Osteocyte (in vitro differentiated cells): Measurements from ENCODE around the gene ASPA. TPM values are rescaled to one million over a fixed set of nuclear protein-coding genes. Genes with fewer than 3 reads are reported as not detected.

Experiments used
- DNase-seq: peaks from one replicate; pipeline ENCODE4 v3.0.0; 2021; ENCODE audit warnings: mixed read lengths; ENCODE audit not compliant: unreplicated experiment; ENCODE audit errors: extremely low spot score
- H3K27ac Mint-ChIP-seq: one replicate; pipeline ENCODE4 v1.8.0; 2021; ENCODE audit warnings: mild to moderate bottlenecking, mixed read lengths; ENCODE audit not compliant: unreplicated experiment
- H3K27me3 Mint-ChIP-seq: one replicate; pipeline ENCODE4 v1.8.0; 2021; ENCODE audit warnings: mixed read lengths; ENCODE audit not compliant: unreplicated experiment
- H3K36me3 Mint-ChIP-seq: one replicate; pipeline ENCODE4 v1.8.0; 2021; ENCODE audit warnings: mixed read lengths; ENCODE audit not compliant: unreplicated experiment
- H3K4me1 Mint-ChIP-seq: one replicate; pipeline ENCODE4 v1.8.0; 2021; ENCODE audit warnings: mixed read lengths; ENCODE audit not compliant: unreplicated experiment
- H3K4me3 Mint-ChIP-seq: one replicate; pipeline ENCODE4 v1.8.0; 2021; ENCODE audit warnings: mild to moderate bottlenecking, moderate library complexity, mixed read lengths; ENCODE audit not compliant: unreplicated experiment
- H3K9me3 Mint-ChIP-seq: one replicate; pipeline ENCODE4 v1.8.0; 2021; ENCODE audit warnings: mixed read lengths; ENCODE audit not compliant: unreplicated experiment
- total RNA-seq: library from RNA; stranded (reverse); gene quantifications from 2 replicates; pipeline ENCODE4 v1.2.1, GENCODE V29; 2021
- TF ChIP-seq, protein P1 (sequence below): fragments of 200-600 bp; sonication (generic); IDR thresholded peaks from 2 replicates; pipeline ENCODE4 v1.5.0; 2021; ENCODE audit warnings: antibody characterized with exemption, mild to moderate bottlenecking, moderate library complexity

Gene ASPA
- total RNA-seq, 1 donor from 2014 or later, result not detected

DNA sequence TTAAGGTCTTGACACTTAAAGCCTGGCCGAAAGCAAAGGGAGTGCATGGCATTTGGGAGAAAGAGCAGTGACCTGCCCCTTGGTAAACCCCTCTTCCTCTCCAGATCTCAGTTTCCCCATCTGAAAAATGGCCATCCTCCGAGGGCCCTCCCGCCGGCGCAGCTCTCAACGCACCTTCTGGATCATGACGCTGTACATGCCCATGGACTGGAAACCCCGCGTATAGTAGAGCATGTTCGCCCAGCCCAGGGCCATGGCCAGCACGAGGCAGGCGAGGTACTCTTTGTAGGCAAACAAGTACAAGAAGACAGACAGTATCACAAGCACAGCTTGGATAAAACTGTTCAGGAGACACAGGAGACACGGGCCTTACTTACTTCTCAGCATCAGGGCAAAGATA lies 48.2 kb downstream of the ASPA start:
- H3K4me3 Mint-ChIP-seq, result no peak overlapping the region

DNA sequence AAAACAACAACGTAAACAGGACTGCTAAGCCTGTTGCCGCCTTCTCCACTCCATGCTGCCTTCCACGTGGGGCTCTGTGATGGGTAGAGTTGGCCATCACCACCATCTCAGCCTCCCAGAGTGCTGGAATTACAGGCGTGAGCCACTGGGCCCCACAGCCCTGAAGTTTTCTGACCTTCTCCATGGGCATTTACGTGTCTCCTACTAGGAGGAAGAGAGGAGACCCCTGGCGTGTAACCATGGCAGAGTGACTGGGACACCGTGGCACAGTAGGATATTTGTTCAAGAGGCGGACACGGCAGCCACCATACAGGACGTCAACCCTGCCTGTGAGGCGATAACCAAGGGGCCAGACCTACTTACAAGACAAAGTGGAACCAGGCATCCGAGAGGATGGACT lies 50.7 kb downstream of the ASPA start:
- Mint-ChIP-seq H3K27ac (no peak overlapping the region), H3K27me3 (no peaks in the 10 kb centered on the region), H3K36me3 (no peaks in the 10 kb centered on the region), H3K4me3 (no peak overlapping the region), H3K9me3 (no peaks in the 10 kb centered on the region), H3K4me1 (peaks cover 5% of the 10 kb centered on the region)
- DNase-seq, result no peak
- TF ChIP-seq, protein P1, sequence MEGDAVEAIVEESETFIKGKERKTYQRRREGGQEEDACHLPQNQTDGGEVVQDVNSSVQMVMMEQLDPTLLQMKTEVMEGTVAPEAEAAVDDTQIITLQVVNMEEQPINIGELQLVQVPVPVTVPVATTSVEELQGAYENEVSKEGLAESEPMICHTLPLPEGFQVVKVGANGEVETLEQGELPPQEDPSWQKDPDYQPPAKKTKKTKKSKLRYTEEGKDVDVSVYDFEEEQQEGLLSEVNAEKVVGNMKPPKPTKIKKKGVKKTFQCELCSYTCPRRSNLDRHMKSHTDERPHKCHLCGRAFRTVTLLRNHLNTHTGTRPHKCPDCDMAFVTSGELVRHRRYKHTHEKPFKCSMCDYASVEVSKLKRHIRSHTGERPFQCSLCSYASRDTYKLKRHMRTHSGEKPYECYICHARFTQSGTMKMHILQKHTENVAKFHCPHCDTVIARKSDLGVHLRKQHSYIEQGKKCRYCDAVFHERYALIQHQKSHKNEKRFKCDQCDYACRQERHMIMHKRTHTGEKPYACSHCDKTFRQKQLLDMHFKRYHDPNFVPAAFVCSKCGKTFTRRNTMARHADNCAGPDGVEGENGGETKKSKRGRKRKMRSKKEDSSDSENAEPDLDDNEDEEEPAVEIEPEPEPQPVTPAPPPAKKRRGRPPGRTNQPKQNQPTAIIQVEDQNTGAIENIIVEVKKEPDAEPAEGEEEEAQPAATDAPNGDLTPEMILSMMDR, result no peak

More for the DNA sequence above, 48.2 kb downstream of the ASPA start:
- no peak for DNase-seq
- Mint-ChIP-seq H3K36me3 (no peaks in the 10 kb centered on the region), H3K27ac (no peak overlapping the region), H3K27me3 (no peaks in the 10 kb centered on the region), H3K9me3 (no peaks in the 10 kb centered on the region), H3K4me1 (peaks cover 5% of the 10 kb centered on the region)
- TF ChIP-seq, protein P1, result no peak

DNA sequence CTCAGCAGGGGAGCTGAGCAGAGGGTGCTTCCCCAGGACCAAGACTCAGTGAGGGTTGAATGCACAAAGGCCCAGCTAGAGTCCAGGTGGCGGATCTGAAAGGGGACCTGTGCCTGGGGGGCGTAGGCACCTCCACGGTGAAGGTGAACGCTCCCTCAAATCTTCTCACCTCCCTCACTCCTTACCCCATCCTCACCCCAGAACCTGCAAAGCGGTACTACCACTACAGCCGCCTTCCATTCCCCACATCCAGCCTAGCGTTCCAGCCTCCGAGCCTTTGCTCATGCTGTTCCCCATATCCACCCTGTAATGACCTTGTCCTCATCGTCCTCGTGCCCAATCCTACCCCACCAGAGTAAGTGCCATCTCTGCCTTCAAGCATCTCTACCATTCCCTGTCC lies 51.2 kb downstream of the ASPA start:
- H3K9me3 Mint-ChIP-seq, result no peaks in the 10 kb centered on the region
- DNase-seq, result no peak
- H3K4me3 Mint-ChIP-seq, result no peak overlapping the region
- no peaks in the 10 kb centered on the region for H3K36me3 Mint-ChIP-seq
- no peaks in the 10 kb centered on the region for H3K27me3 Mint-ChIP-seq
- H3K27ac Mint-ChIP-seq, result no peak overlapping the region
- TF ChIP-seq, protein P1, result no peak
- H3K4me1 Mint-ChIP-seq, result peaks cover 5% of the 10 kb centered on the region

DNA sequence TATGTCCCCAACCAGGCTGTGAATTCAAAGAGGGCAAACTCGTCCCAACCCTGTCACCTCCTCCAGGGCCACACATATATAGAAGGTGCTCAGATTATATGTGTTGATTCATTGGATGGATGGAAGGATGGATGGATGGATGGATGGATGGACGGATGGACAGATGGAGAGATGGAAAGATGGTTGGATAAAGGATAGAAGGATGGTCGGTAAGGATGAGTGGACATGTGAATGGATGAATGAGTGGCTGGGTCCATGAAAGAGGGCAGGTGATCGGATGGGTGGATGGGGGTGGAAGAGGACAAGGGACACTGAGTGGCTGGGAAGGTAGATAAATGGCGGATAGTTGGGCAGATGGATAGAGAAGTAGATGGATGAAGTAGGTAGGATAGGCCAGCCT lies 51.7 kb downstream of the ASPA start:
- H3K27me3 Mint-ChIP-seq, result no peaks in the 10 kb centered on the region
- H3K4me1 Mint-ChIP-seq, result peaks cover 5% of the 10 kb centered on the region
- H3K36me3 Mint-ChIP-seq, result no peaks in the 10 kb centered on the region
- DNase-seq, result no peak
- no peaks in the 10 kb centered on the region for H3K9me3 Mint-ChIP-seq
- TF ChIP-seq, protein P1, result no peak
- no peak overlapping the region for H3K27ac Mint-ChIP-seq
- no peak overlapping the region for H3K4me3 Mint-ChIP-seq

DNA sequence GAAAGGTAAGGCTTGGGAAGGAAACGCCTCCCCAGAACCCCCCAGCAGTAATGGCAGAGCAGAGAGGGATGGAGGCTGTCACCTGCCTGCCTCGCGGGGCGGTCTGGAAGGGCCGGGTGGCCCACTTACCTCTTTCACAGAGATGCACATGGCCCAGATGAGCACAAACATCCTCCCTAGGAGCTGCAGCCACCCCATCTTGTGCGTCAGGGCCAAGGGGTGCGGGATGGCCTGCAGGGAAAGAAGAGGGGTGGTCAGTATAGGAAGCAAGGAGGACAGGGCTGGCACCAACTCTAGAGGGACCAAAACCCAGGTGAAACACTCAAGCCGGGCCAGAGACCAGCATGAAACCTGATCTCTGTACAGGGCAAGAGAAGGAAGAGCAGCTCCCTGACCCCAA lies 52.1 kb downstream of the ASPA start:
- Mint-ChIP-seq H3K9me3 (no peaks in the 10 kb centered on the region), H3K36me3 (no peaks in the 10 kb centered on the region), H3K4me1 (peaks cover 5% of the 10 kb centered on the region), H3K27me3 (no peaks in the 10 kb centered on the region), H3K4me3 (no peak overlapping the region), H3K27ac (no peak overlapping the region)
- TF ChIP-seq, protein P1, result no peak
- DNase-seq, result no peak
